Mesenteric fat pad (tissue), 1 donor: ENCODE results near the gene CCT6B. TPM values are rescaled to one million over a fixed set of nuclear protein-coding genes. Genes with fewer than 3 reads are reported as not detected.

ENCODE experiments used
- DNase-seq: peaks from one replicate; pipeline ENCODE4 v3.0.0-alpha.2; 2020; ENCODE audit warnings: low spot score
- total RNA-seq: library from RNA; stranded (reverse); fragmentation: NEBNext Ultra II Directional; extraction: Animal tissue kit (Norgen Biotek cat#: 25700); gene quantifications from one replicate; pipeline ENCODE4 v1.2.1, GENCODE V29; 2021
- donor health status: DM: yes; HTN: yes; CAD: no.

Gene CCT6B
- total RNA-seq, 1 donor from 2014 or later, result 2.0 TPM

- no peak for DNase-seq
Measured at GRCh38 chr17:34892461-34893249, 68.6 kb downstream of the CCT6B start.

DNA sequence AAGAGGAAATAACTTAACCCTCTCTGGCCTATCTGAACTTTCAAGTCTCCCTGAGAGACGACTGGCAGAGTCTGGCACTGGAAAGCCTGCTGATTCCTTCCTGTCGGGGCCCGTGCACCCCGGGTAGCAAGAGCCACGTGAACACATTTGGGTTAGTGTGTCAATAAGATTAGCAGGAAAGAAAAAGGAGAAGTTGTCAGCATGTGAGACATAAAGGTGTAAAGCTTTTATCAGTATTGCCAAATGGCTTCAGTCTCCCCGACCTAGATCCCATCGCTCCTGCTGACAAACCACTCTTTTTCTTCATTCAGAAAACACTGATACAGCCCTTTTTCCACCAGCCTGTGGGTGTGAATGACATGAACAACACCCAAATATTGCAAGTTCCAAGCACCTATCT lies 74.4 kb downstream of the CCT6B start:
- DNase-seq, result no peak

- DNase-seq, result no peak
Measured at GRCh38 chr17:34885076-34885475, 76.2 kb downstream of the CCT6B start.

DNA sequence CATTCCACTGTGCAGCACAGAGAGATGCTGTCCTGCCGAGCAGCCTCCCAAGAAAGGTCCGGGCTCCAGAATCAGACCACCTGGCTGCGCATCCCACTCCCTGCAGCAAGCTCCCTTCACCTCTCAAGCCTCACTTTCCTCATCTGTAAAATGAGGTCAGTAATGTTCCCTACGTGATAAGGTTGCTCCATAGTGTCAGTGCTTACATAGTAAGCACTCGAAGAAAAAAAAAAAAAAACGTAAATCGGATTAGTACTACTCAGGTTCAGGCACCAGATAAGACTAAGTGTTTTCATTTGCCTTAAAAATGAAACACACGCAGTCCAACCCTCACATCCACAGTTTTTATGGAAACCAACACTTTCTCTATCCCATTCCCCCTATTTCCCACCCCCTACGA lies 76.7 kb downstream of the CCT6B start:
- no peak for DNase-seq

GRCh38 chr17:34883106-34884000 lies 77.9 kb downstream of the CCT6B start:
- DNase-seq, result peak; percentile 85

DNA sequence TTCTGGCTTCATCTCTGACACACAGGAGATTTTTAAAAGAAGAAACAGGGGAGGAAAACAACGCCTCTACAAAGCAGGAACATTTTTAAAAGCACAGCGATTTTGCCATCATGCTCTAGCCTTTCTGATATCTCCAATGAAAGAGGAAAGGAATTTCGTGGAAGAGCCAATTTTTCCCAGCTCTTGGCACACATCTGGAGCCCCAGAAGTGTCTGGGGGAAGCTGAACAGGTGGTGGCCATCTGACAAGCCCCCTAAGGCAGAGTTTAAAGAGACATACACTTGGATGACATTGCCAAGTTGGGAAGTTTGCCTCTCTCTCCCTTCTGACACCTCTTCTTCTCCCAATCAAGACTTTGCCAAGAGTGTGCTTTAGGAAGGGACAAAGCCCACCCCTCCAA lies 82.1 kb downstream of the CCT6B start:
- DNase-seq, result peak; percentile 26

Other genes with a start within 250 kb of the CCT6B start
- gene ZNF830, start 80 bp upstream of the CCT6B start, total RNA-seq, result 8.7 TPM
- gene LIG3, start 19.1 kb upstream of the CCT6B start, total RNA-seq, result 24.0 TPM
- 23.7 TPM for gene RFFL, start 102.2 kb upstream of the CCT6B start, total RNA-seq
- gene RAD51D, start 158.4 kb upstream of the CCT6B start, total RNA-seq, result 10.6 TPM
- not detected for gene FNDC8, start 160.2 kb upstream of the CCT6B start, total RNA-seq
- 14.0 TPM for gene NLE1, start 180.8 kb upstream of the CCT6B start, total RNA-seq
- not detected for gene UNC45B, start 186.4 kb upstream of the CCT6B start, total RNA-seq
- gene SLC35G3, start 232.9 kb upstream of the CCT6B start, total RNA-seq, result not detected